ENCODE measurements around the gene CHAT.
"Not testable (repeated sequence)": the region's sequence is repeated elsewhere in the genome, so short reads cannot be mapped to it uniquely, and the experiment has no call there.

The CHAT gene

GRCh38 chr10:49654036-49654693 lies 40.3 kb downstream of the CHAT start:
- no peak for DNase-seq

GRCh38 chr10:49655099-49655498 lies 41.3 kb downstream of the CHAT start:
- DNase-seq: no peak

GRCh38 chr10:49656845-49657493 lies 43.1 kb downstream of the CHAT start:
- no peak for DNase-seq

- DNase-seq: no peak
Observed at GRCh38 chr10:49657606-49658005, 43.8 kb downstream of the CHAT start.

GRCh38 chr10:49661140-49661856 lies 47.5 kb downstream of the CHAT start:
- no peak for DNase-seq

GRCh38 chr10:49662169-49662830 lies 48.5 kb downstream of the CHAT start:
- no peak for DNase-seq

- DNase-seq: no peak
Observed at GRCh38 chr10:49663596-49663995, 49.8 kb downstream of the CHAT start.

- DNase-seq: no peak
Observed at GRCh38 chr10:49664006-49664841, 50.4 kb downstream of the CHAT start.

- DNase-seq: no peak
Observed at GRCh38 chr10:49664842-49665355, 51.1 kb downstream of the CHAT start.

- DNase-seq: no peak
Observed at GRCh38 chr10:49666054-49666615, 52.3 kb downstream of the CHAT start.

- no peak for DNase-seq
Observed at GRCh38 chr10:49666685-49667084, 52.8 kb downstream of the CHAT start.

- DNase-seq: no peak
Observed at GRCh38 chr10:49667991-49668390, 54.2 kb downstream of the CHAT start.

- DNase-seq: no peak
Observed at GRCh38 chr10:49668684-49669083, 54.8 kb downstream of the CHAT start.

GRCh38 chr10:49678827-49679479 lies 65.1 kb downstream of the CHAT start:
- DNase-seq: no peak

- DNase-seq: no peak
Observed at GRCh38 chr10:49679480-49679893, 65.7 kb downstream of the CHAT start, which contains the start of gene C10orf53. TSS of gene C10orf53 (plus strand) at chr10:49679651. CDS start at chr10:49679698, 47 bp downstream.

- not testable (repeated sequence) for DNase-seq
Observed at GRCh38 chr10:49682449-49682848, 68.6 kb downstream of the CHAT start.

GRCh38 chr10:49682879-49683278 lies 69.0 kb downstream of the CHAT start:
- no peak for DNase-seq

GRCh38 chr10:49686651-49687050 lies 72.8 kb downstream of the CHAT start:
- DNase-seq: no peak

GRCh38 chr10:49688261-49688846 lies 74.5 kb downstream of the CHAT start:
- DNase-seq: no peak

GRCh38 chr10:49688920-49689319 lies 75.1 kb downstream of the CHAT start:
- DNase-seq: no peak
